DOHH2 (cell line): ENCODE measurements around the gene SUPT3H.

Source experiments
- H3F3A ChIP-seq: fragments of 200-600 bp; sonication (generic), shearing (Covaris generic); 2 replicates; pipeline ENCODE4 v1.6.0; 2016; ENCODE audit warnings: antibody characterized with exemption, mild to moderate bottlenecking; ENCODE audit not compliant: control insufficient read depth, insufficient read depth
- H3K27ac ChIP-seq: fragments of 200-600 bp; sonication (generic); 2 replicates; pipeline ENCODE4 v1.5.1; 2014; ENCODE audit warnings: low read depth, mild to moderate bottlenecking, low read length, moderate library complexity
- H3K27me3 ChIP-seq: fragments of 200-600 bp; sonication (generic); 2 replicates; pipeline ENCODE4 v1.6.1; 2014; ENCODE audit warnings: mild to moderate bottlenecking, low read length, mixed read lengths; ENCODE audit not compliant: control insufficient read depth
- H3K36me3 ChIP-seq: fragments of 200-600 bp; sonication (generic); 2 replicates; pipeline ENCODE4 v1.6.1; 2014; ENCODE audit warnings: mild to moderate bottlenecking, low read length, moderate library complexity, mixed read lengths; ENCODE audit not compliant: control insufficient read depth
- H3K4me1 ChIP-seq: fragments of 200-600 bp; sonication (generic); 2 replicates; pipeline ENCODE4 v1.6.1; 2014; ENCODE audit warnings: mild to moderate bottlenecking, low read length, mixed read lengths; ENCODE audit not compliant: control insufficient read depth
- H3K4me2 ChIP-seq: fragments of 200-600 bp; sonication (generic); 2 replicates; pipeline ENCODE4 v1.6.0; 2014; ENCODE audit warnings: mild to moderate bottlenecking, low read length, moderate library complexity
- H3K4me3 ChIP-seq: fragments of 200-600 bp; sonication (generic); 2 replicates; pipeline ENCODE4 v1.5.1; 2014; ENCODE audit warnings: mild to moderate bottlenecking, low read length, mixed read lengths
- H3K79me2 ChIP-seq: fragments of 200-600 bp; sonication (generic); 2 replicates; pipeline ENCODE4 v1.6.1; 2014; ENCODE audit warnings: mild to moderate bottlenecking, low read length, mixed read lengths; ENCODE audit not compliant: control insufficient read depth
- H3K9me2 ChIP-seq: fragments of 200-600 bp; sonication (generic); replicated peaks from 2 replicates; pipeline ENCODE4 v1.6.1; 2014; ENCODE audit warnings: mild to moderate bottlenecking, low read length, mixed read lengths; ENCODE audit not compliant: control insufficient read depth
- H3K9me3 ChIP-seq: fragments of 200-600 bp; sonication (generic); 2 replicates; pipeline ENCODE4 v1.6.1; 2014; ENCODE audit warnings: antibody characterized with exemption, low read length, mixed read lengths; ENCODE audit not compliant: control insufficient read depth, insufficient read depth
- H4K20me1 ChIP-seq: fragments of 200-600 bp; sonication (generic); 2 replicates; pipeline ENCODE4 v1.6.0; 2014; ENCODE audit warnings: low read depth, mild to moderate bottlenecking, antibody characterized with exemption, low read length, moderate library complexity; ENCODE audit not compliant: control insufficient read depth, insufficient read depth
- CTCF ChIP-seq: fragments of 200-600 bp; sonication (generic); IDR thresholded peaks from one replicate; pipeline ENCODE4 v1.5.1; 2014; ENCODE audit warnings: antibody characterized with exemption, mild to moderate bottlenecking, low read depth, low read length; ENCODE audit not compliant: poor library complexity, severe bottlenecking
- EZH2phosphoT487 ChIP-seq: fragments of 200-600 bp; sonication (generic); IDR thresholded peaks from 2 replicates; pipeline ENCODE4 v1.6.1; 2017; ENCODE audit warnings: borderline replicate concordance, mild to moderate bottlenecking, antibody characterized with exemption, low read length, moderate library complexity, mixed read lengths

SUPT3H gene

GRCh38 chr6:45419571-45420082, 41.9 kb upstream of the SUPT3H start:
- no peaks in the 10 kb centered on the region for H3K79me2 ChIP-seq
- no peak overlapping the region for H3K4me2 ChIP-seq
- no peaks in the 10 kb centered on the region for H3K9me2 ChIP-seq
- H3F3A ChIP-seq: peaks cover under 1% of the 10 kb centered on the region
- peaks cover 89% of the 10 kb centered on the region for H3K27me3 ChIP-seq
- peaks cover 34% of the 10 kb centered on the region for H3K4me1 ChIP-seq
- no peak overlapping the region for H3K27ac ChIP-seq
- H3K4me3 ChIP-seq: no peak overlapping the region
- no peaks in the 10 kb centered on the region for H3K9me3 ChIP-seq
- no peaks in the 10 kb centered on the region; the same call in 1 of the 2 replicates for H4K20me1 ChIP-seq
- no peak for TF ChIP-seq CTCF
- no peaks in the 10 kb centered on the region for H3K36me3 ChIP-seq

DNA sequence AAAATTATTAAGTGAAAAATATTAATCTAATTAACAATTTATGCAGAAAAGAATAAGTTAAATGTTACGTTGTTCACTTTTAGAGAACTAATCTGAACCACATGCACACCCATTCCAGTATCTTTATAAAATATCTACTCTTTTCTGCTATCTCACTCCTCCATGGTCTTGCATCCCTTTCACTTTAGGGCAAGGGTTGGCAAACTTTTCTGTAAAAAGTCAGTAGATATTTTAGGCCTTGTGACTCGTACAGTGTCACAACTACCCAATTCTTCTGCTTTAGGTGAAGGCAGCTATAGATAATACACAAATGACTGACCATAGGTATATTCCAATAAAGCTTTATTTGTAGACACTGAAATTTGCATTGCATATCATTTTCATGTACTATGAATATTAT, 39.7 kb upstream of the SUPT3H start:
- TF ChIP-seq EZH2phosphoT487 (no peak), CTCF (no peak)
- Histone ChIP-seq H3K79me2 (no peaks in the 10 kb centered on the region), H3F3A (no peaks in the 10 kb centered on the region), H3K4me3 (no peak overlapping the region), H3K4me1 (peaks cover 27% of the 10 kb centered on the region), H3K36me3 (no peaks in the 10 kb centered on the region), H3K27ac (no peak overlapping the region), H4K20me1 (no peaks in the 10 kb centered on the region; the same call in 1 of the 2 replicates), H3K9me2 (no peaks in the 10 kb centered on the region), H3K9me3 (no peaks in the 10 kb centered on the region), H3K4me2 (no peak overlapping the region), H3K27me3 (peaks cover 70% of the 10 kb centered on the region)

- Histone ChIP-seq H3K4me1 (peaks cover 22% of the 10 kb centered on the region), H3K9me2 (no peaks in the 10 kb centered on the region), H3K79me2 (no peaks in the 10 kb centered on the region), H3K36me3 (no peaks in the 10 kb centered on the region), H3F3A (no peaks in the 10 kb centered on the region), H3K4me2 (no peak overlapping the region), H4K20me1 (no peaks in the 10 kb centered on the region; the same call in 1 of the 2 replicates), H3K27me3 (peaks cover 64% of the 10 kb centered on the region), H3K4me3 (no peak overlapping the region), H3K9me3 (no peaks in the 10 kb centered on the region), H3K27ac (no peak overlapping the region)
- no peak for TF ChIP-seq CTCF
- TF ChIP-seq EZH2phosphoT487: no peak
Observed at GRCh38 chr6:45416700-45417099, 39.0 kb upstream of the SUPT3H start.
